ENCODE data around the gene USO1.

The USO1 gene

DNA sequence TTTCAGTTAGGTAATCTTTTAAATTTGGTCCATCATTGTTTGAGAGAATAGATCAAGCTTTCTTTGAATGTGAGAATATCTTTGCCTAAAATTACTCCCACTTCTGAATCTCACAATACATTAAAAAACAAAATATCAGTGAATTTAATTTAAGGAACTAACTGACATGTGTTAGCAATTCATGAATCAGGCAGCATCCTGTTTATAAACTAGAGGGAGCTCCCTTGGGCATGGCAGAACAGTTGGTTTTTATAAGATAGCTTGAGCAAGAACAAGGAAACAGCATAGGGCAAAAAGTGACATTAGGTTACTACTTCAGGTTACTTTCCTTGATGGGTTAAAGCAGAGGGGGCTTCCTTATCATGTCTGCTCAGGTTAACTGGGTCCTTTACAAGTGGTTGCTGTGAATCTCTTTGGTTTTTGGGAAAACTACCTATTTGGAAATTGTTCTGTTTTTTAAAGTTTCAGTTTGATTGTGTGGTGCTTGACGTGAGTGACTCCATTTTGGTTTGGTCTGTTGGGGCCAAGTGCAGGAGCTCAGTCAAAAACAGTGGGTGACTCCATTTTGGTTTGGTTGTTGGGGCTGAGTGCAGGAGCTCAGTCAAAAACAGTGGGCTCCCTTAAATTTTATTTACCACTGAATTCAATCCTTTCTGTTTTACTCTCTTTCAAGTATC, 109.9 kb downstream of the USO1 start:
- Histone ChIP-seq H3K36me3 (ENCODE audit: low read depth) (no peaks in the 10 kb centered on the region), H3K4me3 (ENCODE audit: severe bottlenecking) (no peak overlapping the region), H3K9me3 (ENCODE audit: severe bottlenecking) (no peaks in the 10 kb centered on the region), H3K27me3 (ENCODE audit: insufficient read depth, poor library complexity, severe bottlenecking) (no peaks in the 10 kb centered on the region), H3K27ac (ENCODE audit: poor library complexity, severe bottlenecking) (no peak overlapping the region), H3K4me1 (ENCODE audit: insufficient read depth, poor library complexity, severe bottlenecking) (no peaks in the 10 kb centered on the region)
- no peak for DNase-seq (ENCODE audit: low spot score)
- TF ChIP-seq, protein P1, sequence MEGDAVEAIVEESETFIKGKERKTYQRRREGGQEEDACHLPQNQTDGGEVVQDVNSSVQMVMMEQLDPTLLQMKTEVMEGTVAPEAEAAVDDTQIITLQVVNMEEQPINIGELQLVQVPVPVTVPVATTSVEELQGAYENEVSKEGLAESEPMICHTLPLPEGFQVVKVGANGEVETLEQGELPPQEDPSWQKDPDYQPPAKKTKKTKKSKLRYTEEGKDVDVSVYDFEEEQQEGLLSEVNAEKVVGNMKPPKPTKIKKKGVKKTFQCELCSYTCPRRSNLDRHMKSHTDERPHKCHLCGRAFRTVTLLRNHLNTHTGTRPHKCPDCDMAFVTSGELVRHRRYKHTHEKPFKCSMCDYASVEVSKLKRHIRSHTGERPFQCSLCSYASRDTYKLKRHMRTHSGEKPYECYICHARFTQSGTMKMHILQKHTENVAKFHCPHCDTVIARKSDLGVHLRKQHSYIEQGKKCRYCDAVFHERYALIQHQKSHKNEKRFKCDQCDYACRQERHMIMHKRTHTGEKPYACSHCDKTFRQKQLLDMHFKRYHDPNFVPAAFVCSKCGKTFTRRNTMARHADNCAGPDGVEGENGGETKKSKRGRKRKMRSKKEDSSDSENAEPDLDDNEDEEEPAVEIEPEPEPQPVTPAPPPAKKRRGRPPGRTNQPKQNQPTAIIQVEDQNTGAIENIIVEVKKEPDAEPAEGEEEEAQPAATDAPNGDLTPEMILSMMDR (IDR thresholded peaks at IDR 0.05; ENCODE audit: poor library complexity, severe bottlenecking), result no peak
- ATAC-seq (ENCODE audit: low read depth), result no peak

- H3K36me3 ChIP-seq (ENCODE audit: low read depth), result no peaks in the 10 kb centered on the region
- TF ChIP-seq, protein P1 (IDR thresholded peaks at IDR 0.05; ENCODE audit: poor library complexity, severe bottlenecking), result no peak
Observed at GRCh38 chr4:75834772-75835154, 110.4 kb downstream of the USO1 start.

GRCh38 chr4:75841641-75842520, 117.5 kb downstream of the USO1 start:
- H3K9me3 ChIP-seq (ENCODE audit: severe bottlenecking), result no peaks in the 10 kb centered on the region
- TF ChIP-seq, protein P1 (IDR thresholded peaks at IDR 0.05; ENCODE audit: poor library complexity, severe bottlenecking), result no peak
- no peak overlapping the region for H3K27ac ChIP-seq (ENCODE audit: poor library complexity, severe bottlenecking)
- no peaks in the 10 kb centered on the region for H3K27me3 ChIP-seq (ENCODE audit: insufficient read depth, poor library complexity, severe bottlenecking)
- H3K36me3 ChIP-seq (ENCODE audit: low read depth), result no peaks in the 10 kb centered on the region
- DNase-seq (ENCODE audit: low spot score) (no peak), ATAC-seq (ENCODE audit: low read depth) (no peak)
- no peak overlapping the region for H3K4me3 ChIP-seq (ENCODE audit: severe bottlenecking)
- no peaks in the 10 kb centered on the region for H3K4me1 ChIP-seq (ENCODE audit: insufficient read depth, poor library complexity, severe bottlenecking)

More at GRCh38 chr4:75834772-75835154, 110.4 kb downstream of the USO1 start:
- no peak overlapping the region for H3K4me3 ChIP-seq (ENCODE audit: severe bottlenecking)
- H3K4me1 ChIP-seq (ENCODE audit: insufficient read depth, poor library complexity, severe bottlenecking), result no peaks in the 10 kb centered on the region
- H3K9me3 ChIP-seq (ENCODE audit: severe bottlenecking), result no peaks in the 10 kb centered on the region
- no peaks in the 10 kb centered on the region for H3K27me3 ChIP-seq (ENCODE audit: insufficient read depth, poor library complexity, severe bottlenecking)
- no peak for ATAC-seq (ENCODE audit: low read depth)
- H3K27ac ChIP-seq (ENCODE audit: poor library complexity, severe bottlenecking), result no peak overlapping the region
- no peak for DNase-seq (ENCODE audit: low spot score)

DNA sequence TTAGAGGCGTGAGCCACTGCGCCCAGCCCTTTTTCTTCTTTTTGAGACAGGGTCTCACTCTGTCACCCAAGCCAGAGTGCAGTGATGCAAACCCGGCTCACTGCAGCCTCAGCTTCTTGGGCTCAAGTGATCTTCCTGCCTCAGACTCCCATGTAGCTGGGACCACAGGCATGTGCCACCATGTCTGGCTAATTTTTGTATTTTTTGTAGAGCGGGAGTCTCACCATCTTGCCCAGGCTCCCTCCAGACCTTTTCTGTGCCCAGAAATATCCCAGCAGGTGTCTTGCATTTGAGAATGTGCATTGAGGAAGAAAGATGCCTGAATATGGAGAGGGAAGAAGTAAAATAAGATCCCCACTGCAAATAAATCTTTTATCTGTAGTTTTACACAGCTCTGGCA, 119.2 kb downstream of the USO1 start:
- DNase-seq (ENCODE audit: low spot score), result no peak
- Histone ChIP-seq H3K4me1 (ENCODE audit: insufficient read depth, poor library complexity, severe bottlenecking) (no peaks in the 10 kb centered on the region), H3K36me3 (ENCODE audit: low read depth) (no peaks in the 10 kb centered on the region), H3K27ac (ENCODE audit: poor library complexity, severe bottlenecking) (no peak overlapping the region), H3K27me3 (ENCODE audit: insufficient read depth, poor library complexity, severe bottlenecking) (no peaks in the 10 kb centered on the region), H3K9me3 (ENCODE audit: severe bottlenecking) (no peaks in the 10 kb centered on the region), H3K4me3 (ENCODE audit: severe bottlenecking) (no peak overlapping the region)
- no peak for ATAC-seq (ENCODE audit: low read depth)
- TF ChIP-seq, protein P1 (IDR thresholded peaks at IDR 0.05; ENCODE audit: poor library complexity, severe bottlenecking), result no peak
